ENCODE results near the gene THBS3. TPM values are rescaled to one million over a fixed set of nuclear protein-coding genes. Genes with fewer than 3 reads are reported as not detected.
A peak's percentile ranks its signal among the peaks of the same experiment; 100 is the strongest.
"Not testable (repeated sequence)": the region's sequence is repeated elsewhere in the genome, so short reads cannot be mapped to it uniquely, and the experiment has no call there.

The THBS3 gene
- total RNA-seq, 1 donor from 2014 or later = 18.2 TPM

DNA sequence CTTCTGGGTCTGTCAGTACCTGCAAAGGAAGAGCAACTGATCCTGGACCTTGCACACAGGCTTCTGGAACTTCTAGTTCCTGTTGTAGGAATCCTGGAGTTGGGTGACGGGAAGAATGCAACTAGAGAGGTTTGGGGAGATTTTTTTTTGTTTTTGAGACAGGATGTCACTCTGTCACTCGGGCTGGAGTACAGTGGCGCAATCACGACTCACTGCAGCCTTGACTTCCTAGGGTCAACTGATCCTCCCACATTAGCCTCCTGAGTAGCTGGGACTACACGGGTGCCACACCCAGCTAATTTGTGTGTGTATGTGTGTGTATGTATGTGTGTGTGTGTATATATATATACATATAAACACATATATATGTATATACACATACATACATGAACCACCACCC lies 28.8 kb upstream of the THBS3 start:
- no peak for DNase-seq (ENCODE audit: extremely low read depth, low read depth, low spot score)

DNA sequence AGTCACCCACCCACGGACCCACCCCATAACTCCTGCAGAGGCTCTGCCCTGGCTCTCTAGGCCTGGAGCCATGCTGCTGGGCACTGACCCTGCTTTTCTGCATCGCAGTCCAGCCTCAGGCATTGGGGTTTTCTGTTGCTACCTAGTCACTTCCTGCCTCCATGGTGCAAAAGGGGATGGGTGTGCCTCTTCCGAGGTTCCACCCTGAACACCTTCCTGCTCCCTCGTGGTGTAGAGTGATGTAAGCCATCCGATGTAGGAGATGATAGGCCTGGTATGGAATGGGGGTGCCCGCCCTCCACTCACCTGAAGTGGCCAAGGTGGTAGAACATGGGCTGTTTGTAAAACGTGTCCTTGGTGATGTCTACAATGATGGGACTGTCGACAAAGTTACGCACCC lies 27.7 kb upstream of the THBS3 start:
- not testable (repeated sequence) for DNase-seq (ENCODE audit: extremely low read depth, low read depth, low spot score)

DNA sequence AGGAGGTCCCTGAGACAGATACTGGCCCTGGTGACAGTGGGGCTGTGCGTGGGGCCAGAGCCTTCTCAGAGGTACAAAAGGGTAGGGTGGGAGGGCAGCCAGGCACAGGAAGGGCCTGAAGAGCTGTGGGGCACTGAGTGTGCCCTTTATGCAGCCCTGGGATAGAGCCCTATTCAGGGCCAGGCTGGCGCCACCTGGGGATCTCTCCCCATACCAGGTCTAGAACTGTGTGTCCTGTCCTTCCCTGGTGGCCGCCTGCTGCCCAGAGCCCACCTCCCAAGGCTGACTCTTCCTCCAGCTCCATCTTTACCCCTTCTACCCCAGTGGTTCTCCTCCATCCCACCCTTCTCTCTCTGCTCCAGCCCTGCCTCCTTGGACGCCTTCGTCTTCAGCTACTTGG lies 25.8 kb upstream of the THBS3 start:
- DNase-seq (ENCODE audit: extremely low read depth, low read depth, low spot score) = not testable (repeated sequence)

DNA sequence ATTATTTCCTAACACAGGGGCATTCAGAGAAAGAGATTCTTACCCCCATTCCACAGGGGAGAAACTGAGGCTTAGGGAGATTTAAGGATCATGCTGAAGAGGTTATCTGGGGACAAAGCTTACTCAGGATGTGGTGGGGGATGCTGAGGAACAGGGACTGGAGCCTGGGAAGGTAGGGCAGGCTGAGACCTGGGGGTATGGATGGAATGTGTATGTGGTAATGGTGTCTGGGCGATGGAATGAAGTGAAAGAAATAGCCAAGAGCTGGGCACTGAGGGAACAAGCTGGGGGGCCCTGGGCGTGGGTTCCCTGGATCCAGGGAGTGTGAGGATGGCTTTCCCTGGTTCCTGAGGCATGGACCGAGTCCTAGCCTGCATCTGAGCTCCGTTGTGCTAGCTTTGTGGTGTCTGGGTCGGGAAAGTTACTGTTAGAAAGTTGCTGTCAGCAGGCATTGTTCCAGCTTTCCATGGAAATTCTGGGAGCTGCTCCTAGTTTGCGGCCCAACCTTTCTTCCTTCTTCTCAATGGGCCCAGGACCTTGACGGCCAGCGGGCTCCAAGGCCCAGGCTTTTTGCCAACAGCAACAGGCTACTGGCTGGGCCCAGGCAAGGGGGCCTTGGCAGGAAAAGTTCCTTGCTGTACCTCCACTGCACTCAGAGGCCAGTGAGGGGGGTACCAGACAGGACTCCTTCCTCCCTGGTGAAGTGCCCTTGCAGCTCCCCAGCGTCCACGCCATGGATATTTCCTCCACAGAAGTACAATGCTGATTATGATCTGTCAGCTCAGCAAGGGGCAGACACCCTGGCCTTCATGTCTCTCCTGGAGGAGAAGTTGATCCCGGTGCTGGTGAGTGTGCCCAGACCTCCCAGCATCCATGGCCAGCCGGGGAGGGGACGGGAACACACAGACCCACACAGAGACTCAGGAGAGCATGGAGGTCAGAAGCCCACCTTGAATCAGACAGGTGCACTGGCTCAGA lies 24.6 kb upstream of the THBS3 start:
- DNase-seq (ENCODE audit: extremely low read depth, low read depth, low spot score) = not testable (repeated sequence)

DNA sequence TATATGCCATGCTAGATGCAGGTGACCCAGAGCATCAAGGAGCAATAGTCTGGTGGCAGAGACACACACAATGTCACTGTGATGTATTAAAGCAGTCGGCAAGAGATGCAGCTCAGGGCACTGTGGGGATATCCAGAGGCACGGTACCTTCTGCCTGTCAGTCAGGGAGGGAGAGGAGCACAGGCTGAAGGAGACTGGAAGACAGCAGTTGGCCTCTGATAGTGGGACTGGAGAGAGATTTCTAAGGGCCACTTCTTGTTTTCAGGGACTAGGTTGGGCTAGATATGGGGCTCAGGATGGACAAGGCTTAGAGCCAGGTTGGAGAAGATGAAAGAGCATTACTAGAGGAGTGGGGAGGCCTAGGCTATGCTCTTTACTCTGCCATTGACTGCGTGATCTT lies 23.6 kb upstream of the THBS3 start:
- DNase-seq (ENCODE audit: extremely low read depth, low read depth, low spot score) = not testable (repeated sequence)

DNA sequence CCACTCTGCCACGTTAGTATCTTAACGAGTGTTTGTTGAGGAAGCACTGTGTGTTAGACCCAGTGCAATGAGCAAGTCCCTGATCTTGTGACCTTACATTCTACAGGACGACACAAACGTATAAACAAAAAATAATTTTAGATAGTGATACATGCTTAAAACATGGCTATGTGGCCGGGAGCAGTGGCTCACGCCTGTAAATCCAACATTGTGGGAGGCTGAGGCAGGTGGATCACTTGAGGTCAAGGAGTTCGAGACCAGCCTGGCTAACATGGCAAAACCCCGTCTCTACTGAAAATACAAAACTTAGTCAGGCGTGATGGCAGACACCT lies 20.4 kb upstream of the THBS3 start:
- DNase-seq (ENCODE audit: extremely low read depth, low read depth, low spot score) = no peak

DNA sequence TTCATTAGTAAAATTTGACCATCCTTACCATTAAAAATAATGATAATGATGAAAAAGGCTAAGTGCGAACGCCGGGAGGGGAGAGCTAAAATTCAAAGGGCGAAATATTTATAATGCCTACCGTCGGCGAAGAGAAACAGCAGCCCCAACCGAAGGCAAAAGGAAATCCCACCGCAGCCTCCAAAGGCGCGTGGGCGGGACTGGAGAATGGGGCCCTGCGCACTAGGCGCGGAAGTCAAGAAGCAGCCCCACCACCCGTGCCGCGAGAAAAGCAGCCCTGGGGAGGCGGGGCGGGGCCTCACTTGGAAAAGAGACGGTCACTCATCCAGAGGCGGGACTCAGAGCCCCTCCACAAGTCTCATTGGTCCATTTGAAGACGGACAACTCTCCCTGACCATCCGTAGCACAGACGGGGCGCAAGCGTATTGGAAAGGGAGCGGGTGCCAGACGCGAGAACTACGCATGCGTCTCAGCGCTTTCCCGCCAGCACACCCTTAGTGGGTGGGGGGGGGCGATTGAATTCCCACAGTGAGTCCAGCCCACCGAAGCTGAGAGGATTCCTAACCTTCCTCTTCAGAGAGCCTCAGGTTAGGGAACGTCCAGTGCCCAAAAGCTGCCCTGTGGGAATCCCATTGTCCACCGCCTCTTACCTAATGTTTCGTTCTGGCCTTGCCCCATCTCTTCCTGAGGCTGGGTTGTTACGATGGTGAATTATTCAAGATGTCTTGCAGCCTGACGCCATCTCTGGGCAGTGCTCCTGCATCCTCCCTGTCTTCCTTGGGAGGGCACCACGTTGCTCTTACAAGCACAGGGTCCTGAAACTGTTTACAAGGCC lies 19.8 kb upstream of the THBS3 start:
- no peak for DNase-seq (ENCODE audit: extremely low read depth, low read depth, low spot score)

DNA sequence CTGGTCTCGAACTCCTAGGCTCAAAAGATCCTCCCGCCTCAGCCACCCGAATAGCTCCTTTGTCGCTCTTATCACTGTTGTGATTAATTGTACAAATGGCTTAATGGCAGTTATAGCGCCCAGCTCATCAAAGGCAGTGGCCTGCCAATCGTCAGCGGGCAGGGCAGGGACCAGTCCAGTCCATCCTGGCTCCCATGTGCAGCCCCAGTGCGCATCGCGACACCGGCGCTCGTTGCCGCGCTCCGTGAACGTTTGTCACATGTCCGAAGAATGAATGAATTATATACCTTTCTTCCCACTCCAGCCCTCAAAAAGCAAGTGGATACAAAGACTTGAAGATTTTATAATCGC lies 19.2 kb upstream of the THBS3 start:
- no peak for DNase-seq (ENCODE audit: extremely low read depth, low read depth, low spot score)

DNA sequence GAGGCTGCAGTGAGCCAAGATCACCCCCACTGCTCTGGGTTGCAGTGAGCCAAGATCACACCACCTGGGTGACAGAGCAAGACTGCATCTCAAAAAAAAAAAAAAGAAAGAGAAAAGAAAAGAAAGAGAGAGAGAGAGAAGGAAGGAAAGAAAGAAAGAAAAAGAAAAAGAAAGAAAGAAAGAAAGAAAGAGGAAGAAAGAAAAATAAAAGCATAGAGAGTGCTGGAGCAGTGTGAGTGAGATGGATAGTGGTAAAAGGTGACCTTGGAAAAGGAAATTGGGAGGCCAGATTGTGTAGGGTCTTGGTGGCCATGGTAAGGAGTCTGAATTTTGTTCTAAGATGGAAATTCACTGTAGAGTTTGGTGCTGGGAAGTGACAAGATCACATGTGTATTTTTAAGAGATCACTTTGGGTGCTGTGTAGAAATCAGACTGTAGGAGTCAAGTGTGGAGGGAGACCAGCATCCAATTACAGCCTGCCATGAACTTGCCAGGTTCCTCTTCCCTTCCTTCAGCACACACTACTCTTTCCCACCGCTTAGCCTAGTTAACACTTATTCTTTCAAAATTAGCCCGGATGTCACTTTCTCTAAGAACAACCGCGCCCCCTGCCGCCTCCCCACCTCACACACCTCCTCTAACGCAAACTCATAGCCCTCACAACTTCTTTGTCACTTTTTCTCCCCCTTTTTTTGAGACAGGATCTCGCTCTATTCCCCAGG lies 18.7 kb upstream of the THBS3 start:
- no peak for DNase-seq (ENCODE audit: extremely low read depth, low read depth, low spot score)

DNA sequence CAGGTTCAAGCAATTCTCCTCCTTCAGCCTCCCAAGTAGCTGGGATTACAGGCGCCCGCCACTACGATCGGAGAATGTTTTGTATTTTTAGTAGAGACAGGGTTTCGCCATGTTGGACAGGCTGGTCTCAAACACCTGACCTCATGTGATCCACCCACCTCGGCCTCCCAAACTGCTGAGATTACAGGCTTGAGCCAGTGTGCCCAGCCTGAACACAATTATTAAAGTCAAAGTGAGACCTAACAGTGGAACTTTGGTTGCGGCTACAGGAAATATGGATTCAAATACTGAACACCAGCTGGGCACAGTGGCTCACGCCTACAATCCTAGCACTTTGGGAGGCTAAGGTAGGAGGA lies 17.7 kb upstream of the THBS3 start:
- DNase-seq (ENCODE audit: extremely low read depth, low read depth, low spot score) = not testable (repeated sequence)

DNA sequence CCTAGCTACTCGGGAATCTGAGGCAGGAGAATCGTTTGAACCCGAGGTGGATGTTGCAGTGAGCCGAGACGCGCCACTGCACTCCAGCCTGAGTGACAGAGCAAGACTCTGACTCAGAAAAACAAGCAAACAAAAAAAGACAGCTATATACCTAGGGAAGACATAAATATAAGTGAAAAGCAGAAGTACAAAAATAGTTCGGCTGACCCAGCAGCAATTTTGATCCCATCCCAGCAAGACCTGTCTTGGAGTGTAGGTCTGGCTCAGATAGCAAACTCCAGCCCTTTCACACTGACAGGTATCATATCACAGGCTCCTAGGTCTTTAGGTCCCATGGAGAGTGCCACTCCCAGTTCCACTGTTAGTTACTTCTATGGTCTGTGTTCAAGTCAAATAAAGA lies 15.3 kb upstream of the THBS3 start:
- no peak for DNase-seq (ENCODE audit: extremely low read depth, low read depth, low spot score)

DNA sequence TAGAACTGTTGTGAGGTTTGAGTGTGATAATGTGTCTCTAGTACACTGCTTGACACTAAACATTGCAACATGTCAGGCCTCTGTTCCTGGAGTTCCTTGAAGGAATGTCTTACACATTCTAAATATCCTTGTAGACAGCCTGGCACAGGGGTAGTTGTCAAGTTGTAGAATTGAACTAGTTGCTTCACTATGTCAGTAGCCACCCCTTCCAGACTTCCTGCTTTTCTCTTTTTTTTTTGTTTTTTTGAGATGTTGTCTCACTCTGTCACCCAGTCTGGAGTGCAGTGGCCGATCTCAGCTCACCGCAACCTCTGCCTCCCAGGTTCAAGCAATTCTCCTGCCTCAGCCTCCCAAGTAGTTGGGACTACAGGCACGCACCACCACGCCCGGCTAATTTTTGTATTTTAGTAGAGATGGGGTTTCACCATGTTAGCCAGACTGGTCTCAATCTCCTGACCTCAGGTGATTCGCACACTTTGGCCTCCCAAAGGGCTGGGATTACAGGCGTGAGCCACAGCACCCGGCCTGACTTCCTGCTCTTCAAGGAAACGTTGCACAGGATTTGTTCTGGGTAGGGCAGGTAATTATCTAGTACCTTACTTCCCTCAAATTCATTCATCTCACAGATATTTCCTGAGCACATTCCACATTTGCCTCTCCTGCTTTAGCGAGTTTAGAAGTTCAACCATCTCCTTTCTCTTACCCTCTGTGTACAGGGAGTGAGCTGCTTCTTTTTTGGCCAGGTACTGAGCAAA lies 12.7 kb upstream of the THBS3 start:
- DNase-seq (ENCODE audit: extremely low read depth, low read depth, low spot score) = not testable (repeated sequence)

DNA sequence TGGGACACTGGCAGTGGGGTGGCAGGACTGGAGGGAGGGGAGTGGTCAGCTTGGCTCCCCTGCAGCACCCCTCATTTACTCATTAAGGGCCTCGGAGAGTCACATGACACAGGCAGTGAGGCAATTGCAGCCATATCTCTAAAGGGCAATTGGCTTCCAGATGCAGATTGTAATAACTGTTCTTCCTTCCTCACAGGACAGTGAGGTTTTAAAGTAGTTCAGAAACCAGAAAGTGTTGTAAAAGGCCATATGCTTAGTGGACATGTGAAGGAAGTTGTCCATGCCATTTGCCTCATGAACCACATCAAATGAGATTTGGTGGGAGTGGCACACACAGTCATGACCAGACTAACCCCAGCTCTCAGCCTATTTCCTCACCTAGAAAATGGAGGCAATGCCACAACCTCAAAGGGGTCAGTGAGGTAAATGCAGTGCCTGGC lies 11.9 kb upstream of the THBS3 start:
- DNase-seq (ENCODE audit: extremely low read depth, low read depth, low spot score) = no peak

DNA sequence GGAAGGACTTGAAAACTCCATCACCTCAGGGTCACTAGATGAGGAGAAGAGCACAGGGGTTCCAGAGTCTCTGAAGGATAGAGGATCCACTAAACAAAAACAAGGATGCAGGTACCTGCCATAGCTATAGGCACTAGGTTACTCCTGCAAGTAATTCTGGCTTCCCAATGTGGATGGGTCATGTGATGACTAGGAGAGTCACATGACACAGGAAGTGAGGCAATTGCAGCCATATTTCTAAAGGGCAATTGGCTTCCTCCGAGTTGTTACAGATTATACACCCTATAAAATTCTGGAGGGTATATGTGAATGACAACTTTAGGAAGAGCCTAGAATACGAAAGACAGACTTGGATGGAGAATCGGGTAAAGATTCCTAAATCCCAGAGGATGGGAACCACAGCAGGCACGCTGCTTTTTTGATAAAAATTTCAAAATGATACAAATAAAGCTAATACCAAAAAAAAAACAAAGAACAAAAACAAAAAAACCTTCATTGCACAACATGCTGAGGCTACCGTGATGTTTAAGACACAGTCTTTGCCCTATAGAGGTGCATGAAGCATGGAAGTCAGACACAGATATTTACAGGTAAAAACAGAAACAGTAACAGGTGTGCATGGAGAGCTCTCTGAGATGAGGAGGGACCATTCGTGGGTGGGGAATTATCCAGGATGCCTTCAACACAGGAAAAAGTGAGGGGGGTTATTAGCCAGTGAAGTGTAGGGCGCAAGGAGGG lies 11.3 kb upstream of the THBS3 start:
- peak; percentile 33 for DNase-seq (ENCODE audit: extremely low read depth, low read depth, low spot score)

DNA sequence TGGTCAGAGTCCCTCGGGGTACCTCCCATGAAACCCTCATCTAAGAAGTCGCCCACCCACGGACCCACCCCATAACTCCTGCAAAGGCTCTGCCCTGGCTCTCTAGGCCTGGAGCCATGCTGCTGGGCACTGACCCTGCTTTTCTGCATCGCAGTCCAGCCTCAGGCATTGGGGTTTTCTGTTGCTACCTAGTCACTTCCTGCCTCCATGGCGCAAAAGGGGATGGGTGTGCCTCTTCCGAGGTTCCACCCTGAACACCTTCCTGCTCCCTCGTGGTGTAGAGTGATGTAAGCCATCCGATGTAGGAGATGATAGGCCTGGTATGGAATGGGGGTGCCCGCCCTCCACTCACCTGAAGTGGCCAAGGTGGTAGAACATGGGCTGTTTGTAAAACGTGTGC lies 7.0 kb upstream of the THBS3 start:
- DNase-seq (ENCODE audit: extremely low read depth, low read depth, low spot score) = not testable (repeated sequence)

DNA sequence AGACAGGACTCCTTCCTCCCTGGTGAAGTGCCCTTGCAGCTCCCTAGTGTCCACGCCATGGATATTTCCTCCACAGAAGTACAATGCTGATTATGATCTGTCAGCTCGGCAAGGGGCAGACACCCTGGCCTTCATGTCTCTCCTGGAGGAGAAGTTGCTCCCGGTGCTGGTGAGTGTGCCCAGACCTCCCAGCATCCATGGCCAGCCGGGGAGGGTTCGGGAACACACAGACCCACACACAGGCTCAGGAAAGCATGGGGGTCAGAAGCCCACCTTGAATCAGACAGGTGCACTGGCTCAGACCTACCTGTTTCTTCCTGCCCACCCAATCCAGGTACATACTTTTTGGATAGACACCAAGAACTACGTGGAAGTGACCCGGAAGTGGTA lies 4.3 kb upstream of the THBS3 start:
- not testable (repeated sequence) for DNase-seq (ENCODE audit: extremely low read depth, low read depth, low spot score)

DNA sequence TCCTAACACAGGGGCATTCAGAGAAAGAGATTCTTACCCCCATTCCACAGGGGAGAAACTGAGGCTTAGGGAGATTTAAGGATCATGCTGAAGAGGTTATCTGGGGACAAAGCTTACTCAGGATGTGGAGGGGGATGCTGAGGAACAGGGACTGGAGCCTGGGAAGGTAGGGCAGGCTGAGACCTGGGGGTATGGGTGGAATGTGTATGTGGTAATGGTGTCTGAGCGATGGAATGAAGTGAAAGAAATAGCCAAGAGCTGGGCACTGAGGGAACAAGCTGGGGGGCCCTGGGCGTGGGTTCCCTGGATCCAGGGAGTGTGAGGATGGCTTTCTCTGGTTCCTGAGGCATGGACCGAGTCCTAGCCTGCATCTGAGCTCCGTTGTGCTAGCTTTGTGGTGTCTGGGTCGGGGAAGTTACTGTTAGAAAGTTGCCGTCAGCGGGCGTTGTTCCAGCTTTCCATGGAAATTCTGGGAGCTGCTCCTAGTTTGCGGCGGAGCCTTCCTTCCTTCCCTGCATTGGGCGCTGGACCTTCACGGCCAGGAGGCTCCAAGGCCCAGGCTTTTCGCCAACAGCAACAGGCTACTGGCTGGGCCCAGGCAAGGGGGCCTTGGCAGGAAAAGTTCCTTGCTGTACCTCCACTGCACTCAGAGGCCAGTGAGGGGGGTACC lies 3.8 kb upstream of the THBS3 start:
- DNase-seq (ENCODE audit: extremely low read depth, low read depth, low spot score) = not testable (repeated sequence)

DNA sequence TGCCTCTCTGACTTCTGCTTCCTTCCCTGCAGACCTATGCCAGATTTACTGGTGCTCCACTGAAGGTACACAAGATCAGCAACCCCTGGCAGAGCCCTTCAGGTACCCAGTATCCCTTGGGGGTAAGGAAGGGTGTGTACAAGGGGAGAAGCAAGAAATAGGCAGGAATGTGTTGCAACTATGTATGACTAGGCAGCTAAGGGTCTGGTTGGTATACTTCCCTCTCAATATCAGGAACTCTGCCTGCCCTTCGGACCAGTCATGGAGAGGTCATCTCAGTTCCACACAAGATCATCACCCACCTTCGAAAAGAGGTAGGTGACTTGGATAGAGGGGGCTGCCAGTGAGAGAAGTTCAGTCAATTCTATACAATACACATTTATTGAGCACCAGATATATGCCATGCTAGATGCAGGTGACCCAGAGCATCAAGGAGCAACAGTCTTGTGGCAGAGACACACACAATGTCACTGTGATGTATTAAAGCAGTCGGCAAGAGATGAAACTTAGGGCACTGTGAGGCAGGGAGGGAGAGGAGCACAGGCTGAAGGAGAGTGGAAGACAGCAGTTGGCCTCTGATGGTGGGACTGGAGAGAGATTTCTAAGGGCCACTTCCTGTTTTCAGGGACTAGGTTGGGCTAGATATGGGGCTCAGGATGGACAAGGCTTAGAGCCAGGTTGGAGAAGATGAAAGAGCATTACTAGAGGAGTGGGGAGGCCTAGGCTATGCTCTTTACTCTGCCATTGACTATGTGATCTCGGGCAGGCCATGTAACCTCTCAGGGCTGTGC lies 2.8 kb upstream of the THBS3 start:
- no peak for DNase-seq (ENCODE audit: extremely low read depth, low read depth, low spot score)

DNA sequence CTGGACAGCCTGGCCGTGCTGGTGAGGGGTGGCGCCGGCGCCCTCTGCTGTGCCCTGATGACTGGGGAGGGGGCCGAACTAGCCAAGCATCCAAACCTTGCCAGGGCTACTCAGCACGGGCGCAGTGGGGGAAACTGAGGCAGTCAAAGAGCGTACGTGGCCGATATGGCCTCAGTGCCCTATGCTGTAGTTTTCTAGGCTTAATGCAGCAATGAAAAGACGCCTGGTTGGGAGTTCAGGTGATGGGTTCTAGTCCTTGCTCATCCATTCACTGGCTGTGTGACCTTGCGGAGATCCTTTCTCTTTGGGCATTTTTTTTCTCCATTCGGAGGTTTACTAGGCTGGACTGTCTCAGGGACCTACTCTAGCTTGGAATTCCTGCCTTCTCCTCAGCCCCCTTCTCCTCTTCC lies 1.6 kb upstream of the THBS3 start:
- DNase-seq (ENCODE audit: extremely low read depth, low read depth, low spot score) = no peak

All from glomerular endothelial cell (primary cell).